ENCODE data around the gene NFIC.
A peak's percentile ranks its signal among the peaks of the same experiment; 100 is the strongest.

NFIC gene

GRCh38 chr19:3479177-3479833, 112.9 kb downstream of the NFIC start:
- no peak overlapping the region for H3K4me3 ChIP-seq (replicated peaks in 1 of 2; ENCODE audit: low read depth in 2 of 2, low read length in 2 of 2)
- DNase-seq (ENCODE audit: low read depth in 2 of 2) = peak in 1 of 2 donors; percentile 35
- no peak for TF ChIP-seq CTCF (IDR thresholded peaks at IDR 0.05; ENCODE audit: low read depth, low read length)

- no peak for DNase-seq (ENCODE audit: low read depth in 2 of 2)
- H3K4me3 ChIP-seq (replicated peaks in 1 of 2; ENCODE audit: low read depth in 2 of 2, low read length in 2 of 2) = no peak overlapping the region
- TF ChIP-seq CTCF (IDR thresholded peaks at IDR 0.05; ENCODE audit: low read depth, low read length) = no peak
Measured at GRCh38 chr19:3479834-3480215, 113.4 kb downstream of the NFIC start.

- DNase-seq (ENCODE audit: low read depth in 2 of 2) = no peak
- no peak for TF ChIP-seq CTCF (IDR thresholded peaks at IDR 0.05; ENCODE audit: low read depth, low read length)
- no peak within 1 kb of the TSS for H3K4me3 ChIP-seq (replicated peaks in 1 of 2; ENCODE audit: low read depth in 2 of 2, low read length in 2 of 2)
Measured at GRCh38 chr19:3480383-3481091, 114.2 kb downstream of the NFIC start, which contains the start of gene SMIM24. SMIM24 (minus strand) TSS chr19:3480525; CDS start chr19:3480463, 62 bp downstream.

GRCh38 chr19:3481241-3482090, 115.1 kb downstream of the NFIC start:
- no peak for DNase-seq (ENCODE audit: low read depth in 2 of 2)
- no peak for TF ChIP-seq CTCF (IDR thresholded peaks at IDR 0.05; ENCODE audit: low read depth, low read length)
- H3K4me3 ChIP-seq (replicated peaks in 1 of 2; ENCODE audit: low read depth in 2 of 2, low read length in 2 of 2) = no peak overlapping the region

- no peak for TF ChIP-seq CTCF (IDR thresholded peaks at IDR 0.05; ENCODE audit: low read depth, low read length)
- no peak overlapping the region for H3K4me3 ChIP-seq (replicated peaks in 1 of 2; ENCODE audit: low read depth in 2 of 2, low read length in 2 of 2)
Measured at GRCh38 chr19:3482507-3483225, 116.3 kb downstream of the NFIC start.

GRCh38 chr19:3483226-3483628, 116.8 kb downstream of the NFIC start, which contains the start of gene SMIM44:
SMIM44 (minus strand) TSS chr19:3483441; CDS start chr19:3483403, 38 bp downstream.
- DNase-seq (ENCODE audit: low read depth in 2 of 2) = no peak
- TF ChIP-seq CTCF (IDR thresholded peaks at IDR 0.05; ENCODE audit: low read depth, low read length) = no peak
- H3K4me3 ChIP-seq (replicated peaks in 1 of 2; ENCODE audit: low read depth in 2 of 2, low read length in 2 of 2) = no peak within 1 kb of the TSS

More at GRCh38 chr19:3482507-3483225, 116.3 kb downstream of the NFIC start:
- no peak for DNase-seq (ENCODE audit: low read depth in 2 of 2)

All from cardiac fibroblast (primary cell).